Ascending aorta (tissue), 2 donors: ENCODE results near the gene CHD6. TPM values are rescaled to one million over a fixed set of nuclear protein-coding genes. Genes with fewer than 3 reads are reported as not detected.

Source experiments
- DNase-seq, 2 donors: peaks; one replicate each; pipeline ENCODE4 v3.0.0-alpha.2; 2019; ENCODE audit warnings: low spot score in 2 of 2
- H3K27ac ChIP-seq, 2 donors: fragments of 200-600 bp; sonication (generic); one replicate each; pipeline ENCODE4 v1.5.1; 2016 to 2017; ENCODE audit warnings: mild to moderate bottlenecking in 1 of 2
- H3K27me3 ChIP-seq: fragments of 200-600 bp; sonication (generic); one replicate; pipeline ENCODE4 v1.5.1; 2017
- H3K36me3 ChIP-seq, 2 donors: fragments of 200-600 bp; sonication (generic); one replicate each; pipeline ENCODE4 v1.5.1; 2016
- H3K4me1 ChIP-seq, 2 donors: fragments of 200-600 bp; sonication (generic); one replicate each; pipeline ENCODE4 v1.5.1; 2016 to 2017; ENCODE audit warnings: mild to moderate bottlenecking in 1 of 2
- H3K4me3 ChIP-seq, 2 donors: fragments of 200-600 bp; sonication (generic); one replicate each; pipeline ENCODE4 v1.5.1; 2016 to 2017; ENCODE audit warnings: mild to moderate bottlenecking in 1 of 2
- H3K9me3 ChIP-seq, 2 donors: fragments of 200-600 bp; sonication (generic); one replicate each; pipeline ENCODE4 v1.5.1; 2016
- intact Hi-C: fragments of 100-400 bp; cut with DNase I; formaldehyde crosslinking; loops from one replicate; pipeline ENCODE4 v1.15.1; 2023
- total RNA-seq: library from RNA; depleted of rRNA; stranded (reverse); fragments of >200 nt; gene quantifications from one replicate; pipeline ENCODE4 v1.1.0, GENCODE V29; 2016
- TF ChIP-seq, protein P1 (sequence below), 3 experiments: fragments of 200-600 bp in 2 of 3; fragments of 450-650 bp in 1 of 3; sonication (generic) in 2 of 3; IDR thresholded peaks; one replicate each; pipeline ENCODE4 v1.5.1; 2016 to 2019; ENCODE audit warnings: antibody characterized with exemption in 3 of 3, mild to moderate bottlenecking in 1 of 3, moderate library complexity in 1 of 3

The CHD6 gene
- total RNA-seq, 1 donor from 2014 or later, result 42.9 TPM

GRCh38 chr20:41425180-41425884 is 192.8 kb downstream of the CHD6 start:
- Histone ChIP-seq H3K27ac (no peak overlapping the region), H3K9me3 (no peaks in the 10 kb centered on the region), H3K4me1 (no peaks in the 10 kb centered on the region), H3K36me3 (peaks cover 35 to 67% of the 10 kb centered on the region in 2 donors), H3K27me3 (no peaks in the 10 kb centered on the region), H3K4me3 (no peak overlapping the region)
- TF ChIP-seq, protein P1, sequence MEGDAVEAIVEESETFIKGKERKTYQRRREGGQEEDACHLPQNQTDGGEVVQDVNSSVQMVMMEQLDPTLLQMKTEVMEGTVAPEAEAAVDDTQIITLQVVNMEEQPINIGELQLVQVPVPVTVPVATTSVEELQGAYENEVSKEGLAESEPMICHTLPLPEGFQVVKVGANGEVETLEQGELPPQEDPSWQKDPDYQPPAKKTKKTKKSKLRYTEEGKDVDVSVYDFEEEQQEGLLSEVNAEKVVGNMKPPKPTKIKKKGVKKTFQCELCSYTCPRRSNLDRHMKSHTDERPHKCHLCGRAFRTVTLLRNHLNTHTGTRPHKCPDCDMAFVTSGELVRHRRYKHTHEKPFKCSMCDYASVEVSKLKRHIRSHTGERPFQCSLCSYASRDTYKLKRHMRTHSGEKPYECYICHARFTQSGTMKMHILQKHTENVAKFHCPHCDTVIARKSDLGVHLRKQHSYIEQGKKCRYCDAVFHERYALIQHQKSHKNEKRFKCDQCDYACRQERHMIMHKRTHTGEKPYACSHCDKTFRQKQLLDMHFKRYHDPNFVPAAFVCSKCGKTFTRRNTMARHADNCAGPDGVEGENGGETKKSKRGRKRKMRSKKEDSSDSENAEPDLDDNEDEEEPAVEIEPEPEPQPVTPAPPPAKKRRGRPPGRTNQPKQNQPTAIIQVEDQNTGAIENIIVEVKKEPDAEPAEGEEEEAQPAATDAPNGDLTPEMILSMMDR (IDR thresholded peaks at IDR 0.05), result no peak
- no peak for DNase-seq
- intact Hi-C loops, result no loop called here

DNA sequence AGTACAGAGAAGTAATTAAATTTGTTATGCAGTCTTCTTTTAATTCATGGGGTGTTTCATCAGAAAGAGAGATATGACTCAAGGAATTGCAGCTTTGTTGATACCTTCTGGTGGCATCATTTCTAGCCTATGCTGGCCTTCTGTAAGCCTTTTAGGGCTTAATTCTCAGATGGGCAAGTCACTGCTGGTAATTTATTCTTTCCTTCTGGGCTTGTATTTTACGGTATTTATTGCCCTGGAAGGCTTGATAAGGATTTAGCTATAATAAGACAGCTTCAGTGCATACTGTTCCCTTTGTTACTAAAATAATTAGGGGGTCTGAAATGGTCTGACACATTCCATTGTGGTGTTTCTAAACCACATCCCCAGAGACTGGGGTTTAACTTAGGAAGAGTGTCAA is 193.6 kb downstream of the CHD6 start:
- no peak overlapping the region for H3K4me3 ChIP-seq
- H3K27ac ChIP-seq, result no peak overlapping the region
- H3K27me3 ChIP-seq, result no peaks in the 10 kb centered on the region
- TF ChIP-seq, protein P1 (IDR thresholded peaks at IDR 0.05), result no peak
- H3K36me3 ChIP-seq, result peaks cover 31 to 65% of the 10 kb centered on the region in 2 donors
- intact Hi-C loops, result no loop called here
- H3K9me3 ChIP-seq, result no peaks in the 10 kb centered on the region
- no peaks in the 10 kb centered on the region for H3K4me1 ChIP-seq
- no peak for DNase-seq

DNA sequence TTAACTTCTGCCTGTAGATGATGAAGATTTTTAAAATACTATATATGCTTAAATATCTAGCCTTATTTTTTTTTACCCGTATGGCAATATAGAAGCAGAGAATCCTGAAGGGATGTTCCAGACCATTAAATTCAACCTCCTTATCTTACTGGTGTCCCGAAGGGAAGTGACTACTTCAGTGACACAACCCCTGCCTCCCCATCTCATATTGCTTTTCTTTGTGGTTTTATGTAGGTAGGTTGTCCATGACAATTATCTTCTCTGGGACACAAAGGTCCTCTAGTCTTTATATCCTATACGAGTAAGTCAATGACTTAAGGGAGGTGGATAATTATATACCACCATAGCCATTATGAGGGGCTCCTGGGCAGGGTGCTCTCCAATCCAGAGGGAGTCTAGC is 194.2 kb downstream of the CHD6 start:
- H3K27me3 ChIP-seq, result no peaks in the 10 kb centered on the region
- intact Hi-C loops, result no loop called here
- no peak overlapping the region for H3K27ac ChIP-seq
- H3K9me3 ChIP-seq, result no peaks in the 10 kb centered on the region
- DNase-seq, result no peak
- peaks cover 31 to 65% of the 10 kb centered on the region in 2 donors for H3K36me3 ChIP-seq
- no peak overlapping the region for H3K4me3 ChIP-seq
- TF ChIP-seq, protein P1 (IDR thresholded peaks at IDR 0.05), result no peak
- H3K4me1 ChIP-seq, result no peaks in the 10 kb centered on the region

DNA sequence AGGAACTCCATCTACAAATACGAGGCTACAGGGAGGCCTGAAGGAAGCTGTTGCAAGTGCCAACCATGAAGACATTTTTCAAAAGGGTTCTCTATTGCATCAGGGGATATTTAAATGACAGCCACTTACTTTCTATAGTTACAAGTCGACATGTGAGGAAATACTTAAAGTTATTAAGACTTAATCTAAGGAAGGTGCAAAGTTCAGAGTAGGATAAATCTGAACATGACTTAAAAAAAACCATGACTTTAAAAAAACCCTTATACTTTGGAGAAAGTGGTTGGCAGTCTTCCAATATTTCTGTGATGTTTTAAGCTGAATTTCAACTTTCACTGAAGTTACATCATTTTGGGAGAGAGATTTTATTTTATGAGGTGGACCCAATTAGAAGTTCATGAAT is 195.2 kb downstream of the CHD6 start:
- intact Hi-C loops, result no loop called here
- TF ChIP-seq, protein P1 (IDR thresholded peaks at IDR 0.05), result no peak
- no peak for DNase-seq
- no peaks in the 10 kb centered on the region for H3K27me3 ChIP-seq
- peaks cover 34 to 63% of the 10 kb centered on the region in 2 donors for H3K36me3 ChIP-seq
- H3K4me3 ChIP-seq, result no peak overlapping the region
- no peaks in the 10 kb centered on the region for H3K4me1 ChIP-seq
- H3K9me3 ChIP-seq, result no peaks in the 10 kb centered on the region
- H3K27ac ChIP-seq, result no peak overlapping the region

DNA sequence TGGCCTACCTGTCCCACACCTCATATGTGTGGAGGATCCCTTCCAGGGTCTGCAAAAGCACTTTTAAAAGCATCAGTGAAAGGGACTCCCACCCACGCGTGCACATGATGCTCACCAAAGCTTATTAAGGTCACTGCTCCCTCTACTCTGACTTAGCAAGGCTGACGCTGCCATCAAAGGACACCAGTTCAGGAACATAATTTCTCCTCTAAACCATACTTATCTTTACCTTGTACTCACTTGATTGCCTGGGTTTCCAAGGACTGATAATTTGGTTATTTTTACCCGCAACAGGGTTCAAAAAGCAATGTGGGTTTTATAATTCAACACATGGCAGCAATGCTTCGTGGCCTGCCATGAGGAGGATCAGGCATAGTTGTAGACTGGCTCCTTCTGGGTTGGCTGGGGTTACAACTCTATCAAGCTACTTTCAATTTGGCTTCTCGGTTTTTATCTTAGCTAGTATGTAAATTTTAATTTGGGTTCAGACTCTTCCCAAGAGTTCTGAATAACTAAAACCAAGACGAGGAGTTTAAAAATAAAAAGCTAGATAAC is 199.4 kb downstream of the CHD6 start:
- intact Hi-C loops, result no loop called here
- no peaks in the 10 kb centered on the region for H3K27me3 ChIP-seq
- no peaks in the 10 kb centered on the region for H3K9me3 ChIP-seq
- no peak overlapping the region for H3K27ac ChIP-seq
- H3K4me3 ChIP-seq, result no peak overlapping the region
- no peaks in the 10 kb centered on the region for H3K4me1 ChIP-seq
- no peak for DNase-seq
- TF ChIP-seq, protein P1 (IDR thresholded peaks at IDR 0.05), result no peak
- H3K36me3 ChIP-seq, result peaks cover 52 to 78% of the 10 kb centered on the region in 2 donors
